Stomach smooth muscle (tissue), 2 donors: Measurements from ENCODE around the gene SHISAL1.

Source experiments
- H3K27ac ChIP-seq: one replicate; pipeline ENCODE4 v1.7.0; 2013; ENCODE audit warnings: mild to moderate bottlenecking, low read length, inconsistent platforms
- H3K27me3 ChIP-seq, 2 donors: one replicate each; pipeline ENCODE4 v1.7.0; 2013; ENCODE audit warnings: low read length in 2 of 2; ENCODE audit not compliant: insufficient read depth in 2 of 2, control insufficient read depth in 1 of 2
- H3K36me3 ChIP-seq, 2 donors: one replicate each; pipeline ENCODE4 v1.7.0; 2013; ENCODE audit warnings: low read length in 2 of 2; ENCODE audit not compliant: control insufficient read depth in 2 of 2, insufficient read depth in 2 of 2
- H3K4me1 ChIP-seq: one replicate; pipeline ENCODE4 v1.7.0; 2013; ENCODE audit warnings: low read length; ENCODE audit not compliant: control insufficient read depth, insufficient read depth
- H3K4me3 ChIP-seq, 2 donors: one replicate each; pipeline ENCODE4 v1.7.0; 2013; ENCODE audit warnings: low read length in 2 of 2
- H3K9ac ChIP-seq, 2 donors: one replicate each; pipeline ENCODE4 v1.7.0; 2013; ENCODE audit warnings: low read length in 2 of 2, mild to moderate bottlenecking in 1 of 2
- H3K9me3 ChIP-seq, 2 donors: one replicate each; pipeline ENCODE4 v1.7.0; 2013; ENCODE audit warnings: low read length in 2 of 2; ENCODE audit not compliant: control insufficient read depth in 2 of 2
- donor health status: healthy.
- donor health status: Pancreatic carcinoma.

SHISAL1 gene

DNA sequence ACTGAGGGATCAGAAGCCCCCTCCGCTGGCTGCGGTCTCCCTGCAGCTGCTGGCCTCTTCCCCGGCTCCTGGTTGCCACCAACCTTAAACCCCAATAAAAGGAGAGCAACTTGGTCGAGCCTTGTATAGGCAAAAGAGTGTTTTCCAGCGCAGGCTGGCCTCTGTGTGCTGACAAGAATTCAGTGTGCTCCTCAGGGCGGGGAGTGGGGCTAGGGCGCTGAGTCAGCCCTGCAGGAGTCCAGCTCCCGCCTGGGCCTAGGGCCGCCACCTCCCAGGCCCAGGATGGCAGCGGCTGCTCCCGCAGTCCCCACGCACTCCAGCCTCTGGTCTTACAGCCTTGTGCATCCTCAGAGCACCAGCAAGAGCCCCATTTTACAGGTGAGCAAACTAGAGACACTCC, at the start of gene SHISAL1:
SHISAL1 (minus strand) TSS at position 186 of the 400 bp plus-strand sequence. CDS start 12,006 bp downstream, outside the sequence.
- H3K27ac ChIP-seq: peak within 1 kb of the TSS; percentile 90
- H3K9ac ChIP-seq: peak within 1 kb of the TSS; percentile 36 to 80
- peak within 1 kb of the TSS; percentile 52 to 65 for H3K4me3 ChIP-seq
- H3K36me3 ChIP-seq: no peaks in the 10 kb centered on the region
- H3K4me1 ChIP-seq: peaks cover 70% of the 10 kb centered on the region
- H3K9me3 ChIP-seq: no peaks in the 10 kb centered on the region
- no peaks in the 10 kb centered on the region for H3K27me3 ChIP-seq

DNA sequence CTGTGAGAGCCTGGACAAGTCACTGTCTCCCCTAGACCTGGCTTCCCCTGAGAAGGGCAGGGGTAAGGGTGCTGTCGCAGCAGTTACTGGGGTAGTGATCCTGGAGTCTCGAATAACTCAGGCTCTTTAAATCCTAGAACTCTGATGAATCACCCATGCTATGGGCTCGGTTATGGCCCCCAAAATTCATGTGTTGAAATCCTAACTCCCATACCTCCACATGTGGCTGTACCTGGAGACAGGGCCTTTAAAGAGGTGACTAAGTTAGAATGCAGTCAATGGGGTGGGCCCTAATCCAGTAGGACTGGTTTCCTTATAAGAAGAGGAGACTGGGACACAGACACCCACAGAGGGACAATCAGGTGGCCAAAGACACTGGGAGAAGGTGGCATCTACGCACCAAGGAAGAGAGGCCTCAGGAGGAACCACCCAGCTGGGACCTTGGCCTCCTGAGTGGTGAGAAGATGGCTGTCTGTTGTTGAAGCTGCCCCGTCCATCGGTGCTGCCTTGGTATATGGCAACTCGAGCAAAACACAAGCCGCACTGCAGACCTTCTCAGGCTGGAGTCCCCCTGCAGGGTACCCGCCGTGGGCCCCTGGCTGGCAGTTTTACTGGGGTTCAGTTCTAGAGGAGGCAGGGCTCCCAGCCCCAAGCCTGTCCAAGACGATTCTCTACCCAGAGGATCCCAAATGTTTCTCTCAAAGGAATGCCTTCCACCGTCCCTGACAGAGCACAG, 48.8 kb upstream of the SHISAL1 start:
- peaks cover 68% of the 10 kb centered on the region for H3K4me1 ChIP-seq
- H3K9me3 ChIP-seq: no peaks in the 10 kb centered on the region
- H3K9ac ChIP-seq: peak overlapping the region; percentile 41 to 42
- H3K4me3 ChIP-seq: peak overlapping the region; percentile 4 to 44
- H3K36me3 ChIP-seq: no peaks in the 10 kb centered on the region
- H3K27me3 ChIP-seq: no peaks in the 10 kb centered on the region
- peak overlapping the region; percentile 92 for H3K27ac ChIP-seq

DNA sequence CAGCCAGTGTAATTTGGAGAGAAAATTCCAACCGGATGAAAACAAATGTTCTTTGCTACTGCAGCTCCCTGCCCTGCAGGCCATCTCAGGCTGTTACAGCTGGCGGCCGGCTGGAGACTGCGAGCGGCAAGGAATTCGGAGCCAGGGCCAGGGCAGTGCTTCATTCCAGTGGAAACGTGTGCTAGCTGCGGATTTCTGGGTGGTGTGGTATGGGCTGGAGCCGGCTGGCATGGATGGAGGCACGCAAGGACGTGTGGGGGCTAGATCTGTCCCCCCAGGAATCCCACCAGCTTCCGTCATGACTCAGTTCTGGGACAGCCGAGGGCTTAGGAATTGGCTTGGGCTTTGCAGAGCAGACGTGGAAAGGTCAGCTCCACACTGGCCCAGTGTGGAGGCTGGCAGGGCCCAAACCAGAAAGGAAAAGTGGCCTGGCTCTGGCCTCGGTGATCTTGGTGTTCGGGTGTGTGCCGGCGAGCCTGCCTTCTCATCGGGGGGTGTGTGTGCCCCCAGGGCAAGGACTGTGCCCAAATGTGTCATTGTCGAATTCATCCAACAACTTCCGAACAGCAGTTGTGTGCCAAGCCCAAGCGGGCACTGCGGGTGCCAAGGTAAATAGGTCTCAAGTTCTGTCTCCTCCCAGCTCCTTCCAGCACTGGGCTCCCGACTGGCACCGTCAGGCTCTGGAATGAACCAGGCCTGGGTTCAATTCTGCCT, 48.1 kb upstream of the SHISAL1 start:
- Histone ChIP-seq H3K4me1 (peaks cover 68% of the 10 kb centered on the region), H3K9ac (peak overlapping the region; percentile 41 to 42), H3K4me3 (peak overlapping the region; percentile 4 to 44), H3K36me3 (no peaks in the 10 kb centered on the region), H3K27me3 (no peaks in the 10 kb centered on the region), H3K9me3 (no peaks in the 10 kb centered on the region), H3K27ac (peak overlapping the region; percentile 92)

DNA sequence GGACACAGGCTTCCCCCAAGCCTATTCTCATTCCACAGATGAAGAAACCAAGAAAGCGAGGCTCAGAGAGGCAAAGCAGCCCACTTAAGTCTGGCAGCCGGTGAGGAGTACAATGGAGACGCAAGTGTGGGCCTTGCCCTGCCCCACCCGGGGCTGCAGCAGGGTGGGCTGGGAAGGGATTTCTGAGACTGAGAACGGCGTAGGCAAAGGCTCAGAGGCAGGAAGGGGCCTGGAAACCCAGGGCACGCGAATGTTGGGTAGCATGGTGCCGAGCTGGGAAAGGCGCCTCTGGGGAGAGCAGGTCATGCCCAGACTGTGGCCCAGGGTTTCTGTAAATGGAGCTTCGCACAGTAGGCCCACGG, 47.5 kb upstream of the SHISAL1 start:
- Histone ChIP-seq H3K9me3 (no peaks in the 10 kb centered on the region), H3K27ac (peak overlapping the region; percentile 92), H3K4me1 (peaks cover 68% of the 10 kb centered on the region), H3K36me3 (no peaks in the 10 kb centered on the region), H3K9ac (peak overlapping the region; percentile 13 to 41), H3K27me3 (no peaks in the 10 kb centered on the region), H3K4me3 (peak overlapping the region in 1 of 2 donors; percentile 44)

DNA sequence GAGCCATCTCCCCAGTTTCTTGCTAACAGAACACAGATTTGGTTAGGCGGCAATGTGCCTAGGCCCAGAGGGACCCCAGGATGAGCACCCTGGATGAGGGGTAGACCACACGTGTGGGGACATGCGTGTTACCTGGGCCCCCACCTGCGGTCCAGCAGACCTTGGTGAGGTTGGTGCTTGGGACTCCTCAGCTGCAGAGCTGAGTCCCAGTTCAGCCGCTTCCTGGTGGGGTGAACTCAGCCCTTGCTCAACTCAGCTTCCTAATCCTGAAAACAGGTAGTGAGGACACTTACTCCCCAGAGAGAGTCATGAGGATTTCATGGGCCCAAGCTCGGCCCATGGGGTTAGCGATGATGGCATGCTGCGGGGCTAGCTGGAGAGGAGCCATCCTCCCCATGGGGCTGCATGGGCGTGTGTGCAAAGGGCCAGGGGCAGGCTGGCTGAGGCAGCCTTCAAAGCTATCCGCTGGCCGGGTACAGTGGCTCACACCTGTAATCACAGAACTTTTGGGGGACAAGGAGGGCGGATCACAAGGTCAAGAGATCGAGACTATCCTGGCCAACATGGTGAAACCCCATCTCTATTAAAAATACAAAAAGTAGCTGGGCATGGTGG, 46.9 kb upstream of the SHISAL1 start:
- Histone ChIP-seq H3K9ac (peak overlapping the region in 1 of 2 donors; percentile 73), H3K27ac (peak overlapping the region; percentile 92), H3K27me3 (no peaks in the 10 kb centered on the region), H3K4me1 (peaks cover 68% of the 10 kb centered on the region), H3K36me3 (no peaks in the 10 kb centered on the region), H3K4me3 (no peak overlapping the region), H3K9me3 (no peaks in the 10 kb centered on the region)

DNA sequence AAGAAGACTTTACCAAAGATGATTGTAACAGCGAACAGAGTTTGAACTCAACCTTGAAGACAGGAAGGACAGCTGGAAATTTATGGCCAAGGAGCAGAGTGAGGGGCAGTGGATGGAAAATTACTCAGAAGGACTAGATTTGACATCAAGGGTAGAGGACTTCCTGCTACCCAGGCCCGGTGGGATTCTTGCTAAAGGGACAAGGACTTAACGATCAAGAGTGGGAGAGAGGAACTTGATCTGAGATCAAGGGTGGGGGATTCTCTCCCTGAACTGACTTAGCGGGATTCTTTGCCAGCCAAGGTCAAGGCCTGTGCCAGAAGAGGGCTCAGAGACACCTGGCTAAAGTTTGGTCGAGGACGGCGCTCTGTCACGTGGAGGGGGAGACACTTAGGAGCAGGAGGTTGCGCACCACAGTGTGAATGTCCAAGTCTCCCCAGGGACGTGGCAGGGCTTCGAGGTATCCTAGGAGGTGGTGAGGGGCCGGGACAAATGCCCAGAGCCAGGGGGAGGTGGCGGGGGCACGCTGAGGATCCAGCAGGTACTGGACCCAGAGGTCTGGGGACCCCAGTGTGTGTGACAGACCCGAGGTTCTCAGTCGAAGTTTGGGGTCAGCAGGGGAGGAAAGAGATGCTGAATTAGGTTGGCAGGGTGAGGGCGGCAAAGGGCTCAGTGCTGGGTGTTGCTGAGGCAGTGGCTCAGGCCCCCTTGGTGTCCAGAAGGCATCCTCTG, 46.1 kb upstream of the SHISAL1 start:
- Histone ChIP-seq H3K4me3 (peak overlapping the region in 1 of 2 donors; percentile 2), H3K4me1 (peaks cover 60% of the 10 kb centered on the region), H3K27ac (peak overlapping the region; percentile 92), H3K9ac (peak overlapping the region; percentile 64 to 73), H3K9me3 (no peaks in the 10 kb centered on the region), H3K36me3 (no peaks in the 10 kb centered on the region), H3K27me3 (no peaks in the 10 kb centered on the region)

DNA sequence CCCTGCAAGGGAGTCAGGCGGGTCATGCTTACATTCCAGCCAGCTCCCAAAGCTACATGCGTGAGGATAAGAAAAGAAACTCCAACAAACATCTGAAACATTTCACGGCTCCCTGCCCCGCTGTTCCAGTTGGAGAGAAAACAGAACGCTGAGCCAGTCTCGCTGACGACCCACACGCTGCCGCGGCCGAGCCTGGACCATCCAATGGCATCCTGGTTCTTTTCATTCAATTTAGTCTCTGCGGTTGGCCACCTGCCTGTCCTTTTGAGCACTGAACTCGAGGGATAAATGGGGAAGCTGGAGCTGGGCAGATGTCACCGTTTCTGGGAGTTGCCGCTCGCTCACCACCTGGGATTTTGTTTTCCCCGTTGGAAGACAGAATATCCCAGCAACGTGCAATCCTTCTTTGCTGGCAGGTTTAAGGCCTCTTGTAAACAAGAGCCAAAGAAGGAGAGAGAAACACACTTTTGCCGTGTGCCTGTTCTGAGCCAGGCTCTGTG, 45.3 kb upstream of the SHISAL1 start:
- Histone ChIP-seq H3K9ac (peak overlapping the region; percentile 64 to 73), H3K4me3 (peak overlapping the region; percentile 2 to 44), H3K9me3 (no peaks in the 10 kb centered on the region), H3K36me3 (no peaks in the 10 kb centered on the region), H3K27ac (peak overlapping the region; percentile 92), H3K27me3 (no peaks in the 10 kb centered on the region), H3K4me1 (peaks cover 53% of the 10 kb centered on the region)

DNA sequence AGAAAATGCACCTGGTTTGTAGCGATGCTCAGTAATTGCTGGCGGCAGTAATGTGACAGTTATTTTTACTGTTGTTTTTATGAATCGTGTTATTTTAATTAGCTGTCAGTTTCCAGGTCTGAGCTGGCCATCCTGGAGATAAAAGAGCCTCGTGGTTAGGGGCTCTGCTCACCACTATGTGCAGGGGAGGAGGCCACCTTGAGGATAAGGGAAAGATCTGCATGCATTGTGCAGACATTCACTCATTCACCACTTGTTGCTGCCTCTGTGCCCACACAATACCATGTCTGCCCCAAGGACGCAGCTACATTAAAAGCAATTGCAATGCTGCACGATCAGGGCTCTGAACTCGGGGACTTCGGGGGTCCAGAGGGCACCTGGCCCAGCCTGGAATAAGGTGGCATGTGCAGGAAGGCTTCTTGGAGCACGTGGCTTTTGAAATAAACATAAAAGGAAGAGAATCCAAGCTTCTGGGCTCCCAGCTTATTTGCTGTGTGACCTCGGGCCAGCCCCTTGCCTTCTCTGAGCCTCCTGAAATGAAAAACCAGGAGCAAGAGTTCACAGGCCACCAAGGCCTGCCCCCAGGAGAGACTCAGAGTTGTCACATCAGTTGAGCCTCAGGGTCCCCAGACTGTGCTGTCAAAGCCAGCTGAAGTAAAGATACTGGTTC, 44.7 kb upstream of the SHISAL1 start:
- H3K9ac ChIP-seq: peak overlapping the region; percentile 42 to 73
- H3K9me3 ChIP-seq: no peaks in the 10 kb centered on the region
- H3K4me1 ChIP-seq: peaks cover 48% of the 10 kb centered on the region
- peak overlapping the region in 1 of 2 donors; percentile 44 for H3K4me3 ChIP-seq
- peak overlapping the region; percentile 92 for H3K27ac ChIP-seq
- no peaks in the 10 kb centered on the region for H3K36me3 ChIP-seq
- no peaks in the 10 kb centered on the region for H3K27me3 ChIP-seq

DNA sequence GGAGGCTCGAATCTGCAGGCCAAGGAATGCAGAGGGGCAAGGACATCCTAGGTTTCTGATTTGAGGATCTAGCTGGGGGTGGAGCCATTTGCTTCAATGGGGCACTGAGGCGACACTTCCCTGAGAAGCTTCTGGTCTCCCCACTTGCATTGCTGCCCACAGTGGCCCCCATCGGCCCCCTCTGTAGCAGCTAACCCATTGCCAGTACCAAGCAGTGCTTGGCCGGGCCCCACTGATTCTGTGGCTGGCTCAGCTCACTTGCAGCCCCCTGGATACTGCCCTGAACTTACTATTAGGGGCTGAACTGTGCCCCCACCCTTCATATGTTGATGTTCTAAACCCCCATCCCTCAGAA, 42.9 kb upstream of the SHISAL1 start:
- Histone ChIP-seq H3K9me3 (no peaks in the 10 kb centered on the region), H3K27ac (no peak overlapping the region), H3K9ac (no peak overlapping the region), H3K4me1 (peaks cover 44% of the 10 kb centered on the region), H3K36me3 (no peaks in the 10 kb centered on the region), H3K4me3 (no peak overlapping the region), H3K27me3 (no peaks in the 10 kb centered on the region)

DNA sequence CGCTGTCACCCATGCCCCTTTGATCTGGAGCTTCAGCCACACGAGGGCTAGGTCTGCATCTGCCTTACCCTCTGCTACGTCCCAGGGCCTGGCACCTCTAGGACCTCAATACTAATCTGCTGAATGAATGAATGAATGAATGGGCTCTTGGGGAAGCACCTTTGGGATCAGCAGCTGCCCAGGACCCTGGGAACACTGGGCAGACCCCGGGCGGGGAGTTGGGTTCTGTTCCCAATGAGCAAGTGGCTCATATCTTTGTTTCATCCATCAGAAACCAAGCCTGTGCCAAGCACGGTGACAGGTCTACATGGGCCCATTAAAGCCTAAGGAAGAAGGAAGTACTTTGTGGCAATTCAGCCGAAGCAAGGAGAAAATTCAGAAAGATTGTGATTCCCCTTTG, 41.5 kb upstream of the SHISAL1 start:
- Histone ChIP-seq H3K36me3 (no peaks in the 10 kb centered on the region), H3K27me3 (no peaks in the 10 kb centered on the region), H3K4me3 (no peak overlapping the region), H3K4me1 (peaks cover 31% of the 10 kb centered on the region), H3K27ac (no peak overlapping the region), H3K9ac (no peak overlapping the region), H3K9me3 (no peaks in the 10 kb centered on the region)
